GM19438 (cell line): ENCODE measurements around the gene GNPDA1.
"Not testable (repeated sequence)": the region's sequence is repeated elsewhere in the genome, so short reads cannot be mapped to it uniquely, and the experiment has no call there.

Experiments
- ATAC-seq: cut with Tn5 transposase; IDR thresholded peaks from one replicate; pipeline ENCODE4 v1.9.1; 2021; ENCODE audit warnings: low read depth; ENCODE audit not compliant: unreplicated experiment

Gene GNPDA1

GRCh38 chr5:142012792-142013388 lies at the start of gene GNPDA1:
TSS of gene GNPDA1 (minus strand) at chr5:142013027. CDS start at chr5:142012035, 992 bp downstream.
- peak; percentile 52 for ATAC-seq

- ATAC-seq, result no peak
These were observed 46.6 kb upstream of the GNPDA1 start for GRCh38 chr5:142059304-142059940.

GRCh38 chr5:142057697-142058056 lies 44.9 kb upstream of the GNPDA1 start:
- ATAC-seq, result no peak

DNA sequence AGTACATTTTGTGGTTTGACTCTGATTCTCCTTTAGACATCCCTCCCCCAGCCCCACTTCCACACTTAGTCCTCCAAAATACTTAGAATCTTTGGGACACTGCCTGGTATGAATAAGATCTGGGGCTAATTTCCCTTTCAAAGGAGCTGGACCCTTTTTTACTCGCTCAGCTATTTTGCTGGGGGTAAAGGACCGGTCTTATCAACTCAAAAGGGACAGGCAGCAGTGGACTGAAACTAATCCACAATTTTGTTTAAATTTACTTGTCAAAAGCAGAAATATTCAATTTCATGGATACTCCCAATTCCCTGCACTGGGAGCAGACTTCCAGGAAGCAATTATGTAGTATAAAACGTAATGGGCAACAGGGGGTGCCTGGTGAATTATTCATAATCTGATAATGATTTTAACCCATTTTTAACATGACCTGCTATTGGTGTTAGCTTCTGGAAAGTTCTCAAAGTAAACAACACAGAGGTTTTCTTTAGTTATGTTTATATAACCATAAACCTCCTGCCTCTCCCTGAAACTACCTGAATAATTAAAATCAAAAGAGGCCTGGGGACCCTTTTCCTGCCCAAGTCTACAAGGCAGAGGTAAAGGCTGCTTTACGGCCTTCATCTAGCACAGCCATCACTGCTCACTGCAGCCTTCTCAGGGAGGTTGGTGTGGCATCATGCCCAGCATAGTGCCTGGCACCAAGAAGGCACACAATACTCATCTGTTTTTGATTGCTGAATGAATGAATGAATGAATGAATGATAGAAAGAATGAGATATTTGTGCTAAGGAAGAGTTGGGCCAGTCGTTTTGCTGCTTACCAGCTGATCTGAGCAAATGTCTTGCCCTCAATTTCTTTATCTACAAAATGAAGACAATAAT lies 44.2 kb upstream of the GNPDA1 start:
- no peak for ATAC-seq

- no peak for ATAC-seq
These were observed 42.5 kb upstream of the GNPDA1 start for GRCh38 chr5:142055301-142055700.

- ATAC-seq, result no peak
These were observed 40.8 kb upstream of the GNPDA1 start for GRCh38 chr5:142053426-142054151.

DNA sequence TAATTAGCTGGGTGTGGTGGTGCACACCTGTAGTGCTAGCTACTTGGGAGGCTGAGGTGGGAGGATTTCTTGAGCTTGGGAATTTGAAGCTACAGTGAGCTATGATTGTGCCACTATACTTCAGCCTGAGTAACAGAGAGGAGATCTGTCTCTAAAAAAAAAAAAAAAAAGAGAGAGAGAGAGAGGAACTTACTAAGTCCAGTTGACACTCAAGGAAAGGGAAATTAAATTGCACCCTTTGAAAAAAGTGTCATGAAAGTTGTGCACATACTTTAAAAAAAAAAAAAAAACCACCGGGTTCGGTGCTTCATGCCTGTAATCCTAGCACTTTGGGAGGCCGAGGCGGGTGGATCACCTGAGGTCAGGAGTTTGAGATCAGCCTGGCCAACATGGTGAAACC lies 39.2 kb upstream of the GNPDA1 start:
- not testable (repeated sequence) for ATAC-seq

- no peak for ATAC-seq
These were observed 35.4 kb upstream of the GNPDA1 start for GRCh38 chr5:142048272-142048671.

GRCh38 chr5:142046191-142046590 lies 33.4 kb upstream of the GNPDA1 start:
- ATAC-seq, result no peak

- ATAC-seq, result not testable (repeated sequence)
These were observed 28.1 kb upstream of the GNPDA1 start for GRCh38 chr5:142040881-142041280.

DNA sequence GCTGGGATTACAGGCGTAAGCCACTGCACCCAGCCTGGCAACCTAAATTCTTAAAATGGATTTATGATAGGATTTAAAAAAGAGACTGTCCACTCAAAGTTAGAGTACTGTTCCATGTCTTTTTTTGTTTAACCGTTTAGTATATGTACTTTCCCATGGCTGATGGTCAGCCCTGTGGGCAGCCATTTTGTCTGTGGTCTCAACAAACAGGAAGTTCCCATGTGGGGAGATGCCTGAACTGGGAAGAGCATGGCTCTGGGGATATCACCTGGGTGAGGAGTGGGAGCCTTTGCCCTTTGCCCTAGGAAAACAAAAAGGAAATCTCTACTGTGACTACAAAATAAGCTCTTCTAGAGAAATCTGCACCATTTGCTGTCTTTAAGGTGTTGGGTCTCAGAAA lies 27.5 kb upstream of the GNPDA1 start:
- no peak for ATAC-seq

GRCh38 chr5:142038735-142039134 lies 25.9 kb upstream of the GNPDA1 start:
- ATAC-seq, result no peak

- not testable (repeated sequence) for ATAC-seq
These were observed 24.8 kb upstream of the GNPDA1 start for GRCh38 chr5:142037599-142037998.

GRCh38 chr5:142036918-142037317 lies 24.1 kb upstream of the GNPDA1 start:
- no peak for ATAC-seq

- no peak for ATAC-seq
These were observed 22.2 kb upstream of the GNPDA1 start for GRCh38 chr5:142034994-142035393.

DNA sequence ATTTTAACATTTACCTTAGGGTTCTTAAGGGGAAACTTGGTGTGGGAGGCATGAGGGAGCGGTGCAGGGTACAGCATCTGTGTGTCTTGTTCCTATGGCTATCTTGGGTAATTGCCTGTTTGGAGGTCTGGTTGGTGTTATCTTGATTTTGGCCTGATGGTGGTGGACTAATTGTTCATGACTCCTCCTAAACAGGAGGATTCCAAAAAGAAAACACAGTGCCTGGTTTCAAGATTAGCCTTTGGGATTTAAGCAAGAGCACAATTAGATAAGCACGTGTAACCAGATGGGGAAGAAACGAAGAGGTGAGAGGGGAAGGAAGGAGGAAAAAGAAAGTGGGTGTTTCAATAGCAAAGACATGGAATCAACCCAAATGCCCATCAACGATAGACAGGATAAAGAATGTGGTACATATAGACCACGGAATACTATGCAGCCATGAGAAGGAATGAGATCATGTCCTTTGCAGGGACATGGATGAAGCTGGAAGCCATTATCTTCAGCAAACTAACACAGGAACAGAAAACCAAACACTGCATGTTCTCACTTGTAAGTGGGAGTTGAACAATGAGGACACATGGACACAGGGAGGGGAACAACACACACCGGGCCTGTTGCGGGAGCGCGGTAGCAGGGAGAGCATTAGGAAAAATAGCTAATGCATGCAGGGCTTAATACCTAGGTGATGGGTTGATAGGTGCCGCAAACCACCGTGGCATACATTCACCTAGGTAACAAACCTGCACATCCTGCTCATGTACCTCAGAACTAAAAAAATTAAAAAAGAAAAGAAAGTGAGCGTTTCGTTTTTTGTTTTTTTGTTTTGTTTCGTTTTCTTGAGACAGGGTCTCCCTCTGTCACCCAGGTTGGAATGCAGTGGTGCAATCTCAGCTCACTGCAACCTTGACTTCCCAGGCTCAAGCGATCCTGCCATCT lies 21.1 kb upstream of the GNPDA1 start:
- not testable (repeated sequence) for ATAC-seq

DNA sequence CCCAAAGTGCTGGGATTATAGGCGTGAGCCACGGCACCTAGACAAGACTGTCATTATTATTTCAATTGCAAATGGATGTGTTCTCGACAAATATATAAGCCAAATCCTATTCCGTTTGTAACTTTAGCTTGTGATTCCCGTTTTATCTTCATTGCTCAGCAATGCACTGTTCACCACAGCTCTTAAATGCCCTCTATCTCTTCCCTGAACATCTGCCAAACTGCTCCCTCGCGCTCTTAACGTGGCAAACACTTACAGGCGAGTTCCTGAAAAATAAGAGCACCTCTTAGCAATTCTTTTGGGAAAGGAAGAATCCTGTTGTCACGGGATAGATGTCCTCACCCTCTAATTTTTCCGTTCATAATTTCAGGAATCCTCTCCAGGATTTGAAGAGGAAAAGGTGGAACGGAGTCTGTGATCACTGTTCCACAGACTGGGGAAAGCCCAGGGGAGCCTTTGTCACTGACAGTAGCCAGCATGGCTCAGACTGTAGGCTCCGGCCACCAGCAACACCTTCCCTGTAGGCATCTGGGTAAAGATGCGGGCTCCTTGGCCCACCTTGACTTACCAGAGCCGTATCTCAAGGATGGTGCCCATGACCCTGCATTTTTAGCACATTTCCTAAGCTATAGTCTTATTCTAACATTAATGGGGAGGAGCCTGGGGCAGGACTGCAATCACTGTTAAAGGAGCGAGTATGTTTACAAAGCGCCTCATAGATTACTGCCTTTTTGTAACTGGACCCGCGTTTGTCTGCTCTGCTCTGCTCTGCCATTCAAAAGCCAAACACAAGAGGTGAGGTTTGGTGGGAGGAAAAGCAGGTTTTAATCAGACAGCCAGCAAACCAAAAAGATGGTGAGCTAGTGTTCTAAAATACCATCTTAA lies 20.2 kb upstream of the GNPDA1 start:
- ATAC-seq, result no peak

GRCh38 chr5:142032150-142032549 lies 19.3 kb upstream of the GNPDA1 start:
- no peak for ATAC-seq

DNA sequence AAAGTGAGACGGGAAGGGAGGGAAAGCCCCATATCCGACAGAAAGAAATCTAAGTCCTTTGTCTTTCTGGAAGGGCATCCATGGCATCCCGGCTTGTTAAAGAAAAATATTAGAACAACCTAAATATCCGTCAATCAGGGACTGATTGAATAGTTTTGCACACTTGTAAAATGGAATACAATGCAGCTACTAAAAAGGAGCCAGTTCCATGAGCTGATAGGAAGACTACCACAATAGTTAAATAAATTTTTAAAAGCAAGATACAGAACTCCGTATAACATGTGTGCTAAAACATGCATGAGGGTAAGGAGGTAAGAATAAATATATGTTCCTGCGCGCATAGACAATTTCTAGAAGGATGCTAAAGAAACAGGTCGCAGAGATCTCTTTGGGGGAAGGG lies 12.8 kb upstream of the GNPDA1 start:
- ATAC-seq, result no peak
